Uterus (tissue), 4 donors: ENCODE data around the gene LCE2B. TPM values are rescaled to one million over a fixed set of nuclear protein-coding genes. Genes with fewer than 3 reads are reported as not detected.
"Not testable (repeated sequence)": the region's sequence is repeated elsewhere in the genome, so short reads cannot be mapped to it uniquely, and the experiment has no call there.

Experiments used
- DNase-seq, 2 donors: peaks; one replicate each; pipeline ENCODE4 v3.0.0-alpha.2; 2019 to 2020
- H3K27ac ChIP-seq, 2 donors: fragments of 200-600 bp; sonication (generic); 1 replicate in 1 of 2; 2 replicates in 1 of 2; pipeline ENCODE4 v1.5.1; 2016 to 2018
- H3K27me3 ChIP-seq, 2 donors: fragments of 200-600 bp; sonication (generic); one replicate each; pipeline ENCODE4 v1.5.1; 2018 to 2019; ENCODE audit warnings: control low read depth in 1 of 2
- H3K36me3 ChIP-seq, 2 donors: fragments of 200-600 bp; sonication (generic); one replicate each; pipeline ENCODE4 v1.5.1; 2019; ENCODE audit warnings: control low read depth in 1 of 2
- H3K4me1 ChIP-seq, 2 donors: fragments of 200-600 bp; sonication (generic); one replicate each; pipeline ENCODE4 v1.5.1; 2018 to 2019; ENCODE audit warnings: control low read depth in 1 of 2
- H3K4me3 ChIP-seq, 2 donors: fragments of 200-600 bp; sonication (generic); 1 replicate in 1 of 2; 2 replicates in 1 of 2; pipeline ENCODE4 v1.5.1; 2018 to 2019; ENCODE audit warnings: mild to moderate bottlenecking in 1 of 2
- H3K9me3 ChIP-seq, 2 donors: fragments of 200-600 bp; sonication (generic); one replicate each; pipeline ENCODE4 v1.5.1; 2019; ENCODE audit warnings: control low read depth in 1 of 2
- POLR2A ChIP-seq, 2 donors: fragments of 450-650 bp; IDR thresholded peaks; one replicate each; pipeline ENCODE4 v1.6.1; 2016; ENCODE audit warnings: antibody characterized with exemption in 2 of 2, mild to moderate bottlenecking in 1 of 2, moderate library complexity in 1 of 2
- intact Hi-C: fragments of 100-400 bp; cut with DNase I; formaldehyde crosslinking; loops from one replicate; pipeline ENCODE4 v1.15.1; 2023; ENCODE audit warnings: low total_unique reads
- total RNA-seq, 4 donors: library from RNA; depleted of rRNA in 3 of 4; stranded (reverse); fragments of >200 nt in 3 of 4; gene quantifications; one replicate each; pipeline versions ENCODE4 v1.1.0 to v1.2.4, GENCODE V29; 2014 to 2023
- TF ChIP-seq, protein P1 (sequence below), 4 experiments: fragments of 200-600 bp in 2 of 4; fragments of 450-650 bp in 2 of 4; sonication (generic) in 2 of 4; IDR thresholded peaks; one replicate each; pipeline ENCODE4 v1.5.1; 2016 to 2019; ENCODE audit warnings: antibody characterized with exemption in 4 of 4, mild to moderate bottlenecking in 2 of 4, moderate library complexity in 1 of 4
- donor health status: DM: yes; HTN: yes; CAD: no.

LCE2B gene
- total RNA-seq, 4 donors from 2014 or later, result not detected

DNA sequence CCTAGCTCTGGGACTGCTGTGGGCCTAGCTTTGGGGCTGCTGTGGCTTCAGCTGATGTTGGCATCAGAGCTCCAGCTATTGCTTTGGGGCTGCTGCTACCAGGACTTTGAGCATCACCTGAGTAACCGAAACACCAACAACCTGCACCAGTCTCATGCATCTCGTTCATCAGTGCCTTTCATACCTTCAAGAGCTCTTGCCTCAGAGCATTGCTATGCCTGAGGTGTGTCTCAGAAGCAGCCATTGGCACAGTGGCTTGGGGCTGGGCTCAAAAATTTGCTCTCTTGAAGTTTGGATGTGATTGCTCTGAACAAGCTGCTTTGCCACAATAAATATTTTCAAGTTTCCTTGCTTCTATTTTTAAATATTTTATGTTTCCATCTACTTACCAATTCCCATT is 29.5 kb upstream of the LCE2B start:
- no peak for DNase-seq
- H3K27me3 ChIP-seq, result no peaks in the 10 kb centered on the region
- no peaks in the 10 kb centered on the region for H3K9me3 ChIP-seq
- H3K36me3 ChIP-seq, result no peaks in the 10 kb centered on the region
- TF ChIP-seq POLR2A (IDR thresholded peaks at IDR 0.05), result no peak
- TF ChIP-seq, protein P1, sequence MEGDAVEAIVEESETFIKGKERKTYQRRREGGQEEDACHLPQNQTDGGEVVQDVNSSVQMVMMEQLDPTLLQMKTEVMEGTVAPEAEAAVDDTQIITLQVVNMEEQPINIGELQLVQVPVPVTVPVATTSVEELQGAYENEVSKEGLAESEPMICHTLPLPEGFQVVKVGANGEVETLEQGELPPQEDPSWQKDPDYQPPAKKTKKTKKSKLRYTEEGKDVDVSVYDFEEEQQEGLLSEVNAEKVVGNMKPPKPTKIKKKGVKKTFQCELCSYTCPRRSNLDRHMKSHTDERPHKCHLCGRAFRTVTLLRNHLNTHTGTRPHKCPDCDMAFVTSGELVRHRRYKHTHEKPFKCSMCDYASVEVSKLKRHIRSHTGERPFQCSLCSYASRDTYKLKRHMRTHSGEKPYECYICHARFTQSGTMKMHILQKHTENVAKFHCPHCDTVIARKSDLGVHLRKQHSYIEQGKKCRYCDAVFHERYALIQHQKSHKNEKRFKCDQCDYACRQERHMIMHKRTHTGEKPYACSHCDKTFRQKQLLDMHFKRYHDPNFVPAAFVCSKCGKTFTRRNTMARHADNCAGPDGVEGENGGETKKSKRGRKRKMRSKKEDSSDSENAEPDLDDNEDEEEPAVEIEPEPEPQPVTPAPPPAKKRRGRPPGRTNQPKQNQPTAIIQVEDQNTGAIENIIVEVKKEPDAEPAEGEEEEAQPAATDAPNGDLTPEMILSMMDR (IDR thresholded peaks at IDR 0.05), result no peak
- H3K4me3 ChIP-seq, result no peak overlapping the region
- intact Hi-C loops, result no loop called here
- no peaks in the 10 kb centered on the region for H3K4me1 ChIP-seq
- H3K27ac ChIP-seq, result no peak overlapping the region

DNA sequence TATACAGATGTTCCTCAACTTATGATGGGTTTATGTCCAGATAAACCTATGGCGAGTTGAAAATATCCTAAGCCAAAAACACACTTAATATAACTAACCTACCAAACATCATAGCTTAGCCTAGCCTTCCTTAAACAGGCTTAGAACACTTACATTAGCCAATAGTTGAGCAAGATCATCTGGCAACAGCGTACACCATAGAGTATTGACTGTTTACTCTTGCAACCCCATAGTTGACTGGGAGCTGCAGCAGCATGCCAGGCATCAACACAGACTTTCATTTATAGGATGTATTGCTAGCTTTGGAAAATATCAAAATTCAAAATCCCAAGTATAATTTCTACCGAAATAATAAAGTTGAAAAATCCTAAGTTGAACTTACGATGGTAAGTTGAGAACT is 28.2 kb upstream of the LCE2B start:
- TF ChIP-seq, protein P1 (IDR thresholded peaks at IDR 0.05), result no peak
- TF ChIP-seq POLR2A (IDR thresholded peaks at IDR 0.05), result no peak
- intact Hi-C loops, result no loop called here
- H3K9me3 ChIP-seq, result no peaks in the 10 kb centered on the region
- H3K27ac ChIP-seq, result no peak overlapping the region
- H3K4me1 ChIP-seq, result no peaks in the 10 kb centered on the region
- H3K4me3 ChIP-seq, result no peak overlapping the region
- no peak for DNase-seq
- H3K36me3 ChIP-seq, result no peaks in the 10 kb centered on the region
- no peaks in the 10 kb centered on the region for H3K27me3 ChIP-seq

DNA sequence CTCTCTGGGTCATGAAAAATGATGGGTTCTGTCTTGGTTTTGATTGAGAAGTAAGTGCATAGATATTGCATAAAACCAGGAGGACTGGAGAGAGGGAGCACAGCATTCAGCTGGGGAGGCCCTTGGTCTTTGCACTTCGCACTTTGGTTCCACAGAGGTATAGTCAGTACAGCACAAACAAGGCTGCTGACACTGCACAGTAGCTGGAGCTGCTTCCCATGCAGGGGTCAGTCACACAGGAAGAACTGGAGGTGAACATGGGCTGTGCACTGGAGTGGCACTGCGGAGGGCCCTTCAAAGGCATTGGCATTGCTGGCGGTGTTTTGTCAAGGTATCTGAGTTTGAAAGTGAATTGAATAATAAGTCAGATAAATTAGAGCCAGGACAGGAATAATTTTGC is 27.3 kb upstream of the LCE2B start:
- no peak overlapping the region for H3K27ac ChIP-seq

DNA sequence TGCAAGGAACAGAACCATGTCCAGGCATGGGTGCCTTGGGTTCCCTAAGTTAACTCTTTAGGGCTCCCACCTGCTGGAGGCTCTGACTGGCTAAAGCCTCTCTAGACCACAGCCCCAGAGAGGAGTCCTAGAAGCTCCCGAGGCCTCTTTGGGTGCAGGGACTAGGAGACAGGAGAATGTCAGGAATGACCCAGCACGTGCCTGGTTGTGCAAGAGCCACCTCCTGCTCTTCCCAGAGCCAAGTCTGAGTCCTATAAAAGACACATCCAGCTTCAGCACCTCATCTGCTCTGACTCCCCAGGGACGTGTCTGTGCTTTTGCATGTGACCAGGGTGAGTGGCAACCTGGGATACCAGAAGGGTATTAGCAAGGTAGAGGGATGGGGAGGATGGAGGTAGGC is 22.8 kb upstream of the LCE2B start, which contains the start of gene LCE2D:
Gene LCE2D, plus strand, starts transcription at position 283 of the 400 bp plus-strand sequence. CDS start 726 bp downstream, outside the sequence.
- no peaks in the 10 kb centered on the region for H3K36me3 ChIP-seq
- no peak within 1 kb of the TSS for H3K4me3 ChIP-seq
- TF ChIP-seq, protein P1 (IDR thresholded peaks at IDR 0.05), result no peak
- TF ChIP-seq POLR2A (IDR thresholded peaks at IDR 0.05), result no peak
- no peak within 1 kb of the TSS for H3K27ac ChIP-seq
- intact Hi-C loops, result no loop called here
- no peak for DNase-seq
- H3K4me1 ChIP-seq, result no peaks in the 10 kb centered on the region
- H3K27me3 ChIP-seq, result no peaks in the 10 kb centered on the region
- H3K9me3 ChIP-seq, result no peaks in the 10 kb centered on the region

More for the DNA sequence above, 27.3 kb upstream of the LCE2B start:
- H3K27me3 ChIP-seq, result no peaks in the 10 kb centered on the region
- no peak overlapping the region for H3K4me3 ChIP-seq
- intact Hi-C loops, result no loop called here
- DNase-seq, result no peak
- H3K36me3 ChIP-seq, result no peaks in the 10 kb centered on the region
- no peaks in the 10 kb centered on the region for H3K4me1 ChIP-seq
- no peaks in the 10 kb centered on the region for H3K9me3 ChIP-seq
- no peak for TF ChIP-seq POLR2A (IDR thresholded peaks at IDR 0.05)
- TF ChIP-seq, protein P1 (IDR thresholded peaks at IDR 0.05), result no peak

DNA sequence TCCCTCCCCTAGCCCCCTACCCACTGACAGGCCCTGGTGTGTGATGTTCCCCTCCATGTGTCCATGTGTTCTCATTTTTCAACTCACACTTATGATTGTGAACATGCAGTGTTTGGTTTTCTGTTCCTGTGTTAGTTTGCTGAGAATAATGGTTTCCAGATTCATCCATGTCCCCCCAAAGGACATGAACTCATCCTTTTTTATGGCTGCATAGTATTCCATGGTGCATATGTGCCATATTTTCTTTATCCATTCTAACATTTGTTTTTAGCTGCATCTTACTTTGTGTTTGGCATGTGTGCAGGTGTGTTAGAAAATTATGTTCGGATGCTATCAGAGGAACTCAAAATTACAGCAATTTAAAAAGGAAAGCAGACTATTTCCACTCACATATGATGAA is 19.8 kb upstream of the LCE2B start:
- H3K27ac ChIP-seq, H3K36me3 ChIP-seq, H3K27me3 ChIP-seq, H3K4me3 ChIP-seq, intact Hi-C loops, H3K4me1 ChIP-seq, DNase-seq, H3K9me3 ChIP-seq: not testable (repeated sequence)

DNA sequence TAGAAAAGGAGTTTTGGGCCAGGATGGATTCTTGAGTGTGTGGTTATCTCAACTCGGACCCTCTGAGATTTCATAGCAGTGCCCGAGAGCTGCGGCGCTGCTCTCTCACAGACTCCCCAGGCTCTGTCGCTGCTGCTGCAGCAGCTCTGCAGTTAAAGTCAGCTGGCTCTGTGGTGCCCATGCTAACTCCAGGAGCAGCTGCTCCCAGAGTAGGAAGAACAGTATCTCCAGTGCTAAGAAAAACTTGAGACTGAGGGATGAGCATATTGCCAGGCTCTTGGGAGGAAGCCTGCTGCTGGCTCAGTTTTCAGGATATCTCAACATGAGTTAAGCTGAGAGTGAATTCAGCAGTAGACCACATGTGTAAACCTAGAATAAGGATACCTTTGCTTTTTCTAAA is 18.3 kb upstream of the LCE2B start:
- H3K27me3 ChIP-seq, result no peaks in the 10 kb centered on the region
- no peak overlapping the region for H3K4me3 ChIP-seq
- DNase-seq, result no peak
- no peak overlapping the region for H3K27ac ChIP-seq
- TF ChIP-seq, protein P1 (IDR thresholded peaks at IDR 0.05), result no peak
- no peak for TF ChIP-seq POLR2A (IDR thresholded peaks at IDR 0.05)
- H3K9me3 ChIP-seq, result no peaks in the 10 kb centered on the region
- no peaks in the 10 kb centered on the region for H3K4me1 ChIP-seq
- intact Hi-C loops, result no loop called here
- H3K36me3 ChIP-seq, result no peaks in the 10 kb centered on the region
